ENCODE data around the gene ZNF43. TPM values are rescaled to one million over a fixed set of nuclear protein-coding genes. Genes with fewer than 3 reads are reported as not detected.
A peak's percentile ranks its signal among the peaks of the same experiment; 100 is the strongest.
"Not testable (repeated sequence)": the region's sequence is repeated elsewhere in the genome, so short reads cannot be mapped to it uniquely, and the experiment has no call there.

ZNF43 gene
- total and polyA plus RNA-seq, 2 of the 8 experiments (the other 6 are each of a cell fraction or from before 2014, with no cell fraction given), result 24.7 to 53.1 TPM

DNA sequence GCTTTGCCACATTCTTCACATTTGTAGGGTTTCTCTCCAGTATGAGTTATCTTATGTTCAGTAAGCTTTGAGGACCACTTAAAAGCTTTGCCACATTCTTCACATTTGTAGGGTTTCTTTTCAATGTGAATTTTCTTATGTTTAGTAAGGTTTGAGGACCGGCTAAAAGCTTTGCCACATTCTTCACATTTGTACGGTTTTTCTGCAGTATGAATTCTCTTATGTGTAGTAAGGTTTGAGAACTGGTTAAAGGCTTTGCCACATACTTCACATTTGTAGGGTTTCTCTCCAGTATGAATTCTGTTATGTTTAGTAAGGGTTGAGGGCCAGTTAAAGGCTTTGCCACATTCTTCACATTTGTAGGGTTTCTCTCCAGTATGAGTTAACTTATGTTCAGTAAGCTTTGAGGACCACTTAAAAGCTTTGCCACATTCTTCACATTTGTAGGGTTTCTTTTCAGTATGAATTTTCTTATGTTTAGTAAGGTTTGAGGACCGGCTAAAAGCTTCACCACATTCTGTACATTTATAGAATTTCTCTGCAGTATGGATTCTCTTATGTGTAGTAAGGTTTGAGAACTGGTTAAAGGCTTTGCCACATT lies 27.5 kb downstream of the ZNF43 start:
- 89% methylated on average over 3 of the region's 3 CpGs; no CpG with 5 or more reads in 1 of the 2 experiments for WGBS, 2 experiments (ENCODE audit: extremely low coverage in 1 of 2, insufficient coverage in 1 of 2, insufficient read length in 1 of 2, insufficient replicate concordance in 2 of 2, low coverage in 1 of 2, low lambda C conversion rate in 2 of 2, missing lambda C conversion rate in 1 of 2)

More for the DNA sequence above, 27.5 kb downstream of the ZNF43 start:
- H4K91ac ChIP-seq (replicated peaks; ENCODE audit: insufficient read length, low read length); H3K4me2 ChIP-seq (ENCODE audit: insufficient read depth in 1 of 2, low read depth in 2 of 2, low read length in 2 of 2); H2AK5ac ChIP-seq (ENCODE audit: low read depth, low read length); H4K20me1 ChIP-seq (replicated peaks in 1 of 2; ENCODE audit: control insufficient read depth in 1 of 2, insufficient read depth in 2 of 2, low read length in 2 of 2); H2BK120ac ChIP-seq (replicated peaks; ENCODE audit: low read depth, low read length); H3K27me3 ChIP-seq (replicated peaks in 1 of 4; ENCODE audit: control insufficient read depth in 3 of 4, extremely low read depth in 1 of 4, insufficient read depth in 3 of 4, low read length in 3 of 4); H4K5ac ChIP-seq (ENCODE audit: insufficient read length, low read depth, low read length); H3K23me2 ChIP-seq (ENCODE audit: low read depth, low read length); H2BK12ac ChIP-seq (ENCODE audit: low read depth, low read length); H2AFZ ChIP-seq (ENCODE audit: low read length); H4K8ac ChIP-seq (ENCODE audit: extremely low read depth, insufficient read depth, low read length); H3K18ac ChIP-seq (ENCODE audit: extremely low read depth, low read length); H3K27ac ChIP-seq (ENCODE audit: low read depth, low read length); H3K9ac ChIP-seq (replicated peaks in 1 of 4; ENCODE audit: extremely low read depth in 1 of 4, low read depth in 3 of 4, low read length in 3 of 4); H2BK15ac ChIP-seq (ENCODE audit: low read length); FAIRE-seq; H2BK5ac ChIP-seq (ENCODE audit: low read depth, low read length); H3K56ac ChIP-seq (replicated peaks; ENCODE audit: insufficient read length, low read depth, low read length); H3K4me1 ChIP-seq (replicated peaks in 1 of 4; ENCODE audit: control insufficient read depth in 3 of 4, insufficient read depth in 4 of 4, low read length in 3 of 4); CTCF ChIA-PET (ENCODE audit: partially characterized antibody); H3K23ac ChIP-seq (ENCODE audit: insufficient read length); H3K4ac ChIP-seq (replicated peaks; ENCODE audit: insufficient read length, low read depth, low read length); H3K79me1 ChIP-seq (ENCODE audit: low read depth, low read length); H3K79me2 ChIP-seq (ENCODE audit: control insufficient read depth in 1 of 2, insufficient read depth in 2 of 2, low read length in 2 of 2); DNase-seq (ENCODE audit: low read depth in 1 of 2, low spot score in 2 of 2); H2BK20ac ChIP-seq (ENCODE audit: low read length); H3K4me3 ChIP-seq (ENCODE audit: extremely low read depth in 1 of 4, insufficient read depth in 2 of 4, low read depth in 3 of 4, low read length in 4 of 4); H3K14ac ChIP-seq (ENCODE audit: insufficient read length): not testable (repeated sequence)
- POLR2A ChIA-PET (ENCODE audit: partially characterized antibody), result interaction anchor here (1.0 kb wide), 1 partner anchor 27 kb away, joined by 3 read pairs; the partner anchor contains the start of gene ZNF43
- Histone ChIP-seq H3K9me3 (ENCODE audit: insufficient read depth in 2 of 2, low read depth in 1 of 2, low read length in 1 of 2) (peaks cover 65% of the 10 kb centered on the region in 2 experiments), H3K36me3 (ENCODE audit: control insufficient read depth in 2 of 4, insufficient read depth in 4 of 4, low read length in 3 of 4) (peaks cover 10 to 67% (median 37%) of the 10 kb centered on the region in 4 experiments; a peak in 6 of 8 replicates)
- TF ChIP-seq ZNF274 (IDR thresholded peaks at IDR 0.05; ENCODE audit: borderline replicate concordance, extremely low read depth, low read length), result peak; percentile 88
